Panc1 (cell line): ENCODE data around the gene ASPSCR1. TPM values are rescaled to one million over a fixed set of nuclear protein-coding genes. Genes with fewer than 3 reads are reported as not detected.

Source experiments
- ATAC-seq: fragments of 200-7000 bp; cut with Tn5 transposase; 2 replicates; pipeline ENCODE4 v1.9.1; 2020; ENCODE audit warnings: mild to moderate bottlenecking, moderate library complexity
- BruUV-seq: library from RNA; stranded (reverse); fragments of 400-500 nt; replicated peaks from 2 replicates; lab custom pipeline; 2021; lab: Mats Ljungman, UMichigan
- CTCF ChIA-PET: fragments of 300-600 bp; sonication (Branson Sonifier 250); formaldehyde crosslinking; loops from one replicate; lab custom pipeline; 2022; ENCODE audit warnings: antibody characterized with exemption; lab: Charles Lee
- POLR2A ChIA-PET: fragments of 300-600 bp; sonication (Branson Sonifier 250); formaldehyde crosslinking; loops from one replicate; lab custom pipeline; 2022; ENCODE audit warnings: antibody characterized with exemption; lab: Charles Lee
- DNase-seq: peaks from one replicate; pipeline ENCODE4 v3.0.0-alpha.2; 2010; ENCODE audit warnings: low read depth, low spot score
- H3K27ac ChIP-seq: 2 replicates; pipeline ENCODE4 v1.5.1; 2011; ENCODE audit warnings: mild to moderate bottlenecking, low read length, inconsistent platforms
- H3K27me3 ChIP-seq: fragments of 200-500 bp; sonication (Bioruptor generic); 2 replicates; pipeline ENCODE4 v1.6.0; 2014; ENCODE audit warnings: low read length, inconsistent platforms; ENCODE audit not compliant: control insufficient read depth, insufficient read depth
- H3K36me3 ChIP-seq: fragments of 200-500 bp; sonication (Bioruptor generic); 2 replicates; pipeline ENCODE4 v1.5.1; 2014; ENCODE audit warnings: inconsistent platforms, mild to moderate bottlenecking, low read length, moderate library complexity; ENCODE audit not compliant: control insufficient read depth, insufficient read depth
- H3K4me1 ChIP-seq: 2 replicates; pipeline ENCODE4 v1.5.1; 2011; ENCODE audit warnings: inconsistent platforms, mild to moderate bottlenecking, low read length, moderate library complexity; ENCODE audit not compliant: control insufficient read depth, insufficient read depth
- H3K4me3 ChIP-seq, 2 experiments: 2 replicates each; pipeline ENCODE4 v1.5.1; 2011 to 2012; ENCODE audit warnings: low read depth in 2 of 2, low read length in 2 of 2, mild to moderate bottlenecking in 2 of 2, inconsistent platforms in 1 of 2, moderate library complexity in 1 of 2
- H3K9me3 ChIP-seq: fragments of 200-500 bp; sonication (Bioruptor generic); 2 replicates; pipeline ENCODE4 v1.5.1; 2014; ENCODE audit warnings: low read depth, mild to moderate bottlenecking, inconsistent platforms, low read length, moderate library complexity; ENCODE audit not compliant: control insufficient read depth, insufficient read depth
- POLR2AphosphoS5 ChIP-seq: IDR thresholded peaks from 2 replicates; pipeline ENCODE4 v1.6.1; 2012; ENCODE audit warnings: mild to moderate bottlenecking, low read depth, low read length, moderate library complexity
- SIN3A ChIP-seq: IDR thresholded peaks from 2 replicates; pipeline ENCODE4 v1.6.1; 2012; ENCODE audit warnings: low read depth, mild to moderate bottlenecking, low read length, moderate library complexity, borderline replicate concordance; ENCODE audit not compliant: insufficient read depth
- TCF7L2 ChIP-seq: IDR thresholded peaks from 2 replicates; pipeline ENCODE4 v1.6.1; 2011; ENCODE audit warnings: mild to moderate bottlenecking, low read depth, low read length, inconsistent platforms
- in situ Hi-C: cut with HindIII; loops from 2 replicates; pipeline ENCODE4 v1.10.0; 2016; ENCODE audit warnings: low sequenced_read_pairs, low pct_unique_long_range_greater_than_20kb
- intact Hi-C: fragments of 100-400 bp; cut with micrococcal nuclease; formaldehyde crosslinking; loops from one replicate; pipeline ENCODE4 v1.10.0; 2022; ENCODE audit not compliant: unreplicated experiment
- total RNA-seq: library from RNA; stranded (reverse); gene quantifications from one replicate; pipeline ENCODE4 v1.2.1, GENCODE V29; 2021; ENCODE audit not compliant: unreplicated experiment
- TF ChIP-seq, protein P1 (sequence below): fragments of 450-650 bp; IDR thresholded peaks from 2 replicates; pipeline ENCODE4 v1.5.1; 2017; ENCODE audit warnings: mild to moderate bottlenecking
- TF ChIP-seq, protein P2 (sequence below), 2 experiments: IDR thresholded peaks; 2 replicates each; pipeline ENCODE4 v1.6.1; 2011 to 2012; ENCODE audit warnings: low read depth in 2 of 2, control low read depth in 1 of 2, low read length in 1 of 2, mild to moderate bottlenecking in 1 of 2, moderate library complexity in 1 of 2; ENCODE audit not compliant: insufficient read depth in 1 of 2

Gene ASPSCR1
- total RNA-seq, 1 experiment from 2014 or later = 64.7 TPM

DNA sequence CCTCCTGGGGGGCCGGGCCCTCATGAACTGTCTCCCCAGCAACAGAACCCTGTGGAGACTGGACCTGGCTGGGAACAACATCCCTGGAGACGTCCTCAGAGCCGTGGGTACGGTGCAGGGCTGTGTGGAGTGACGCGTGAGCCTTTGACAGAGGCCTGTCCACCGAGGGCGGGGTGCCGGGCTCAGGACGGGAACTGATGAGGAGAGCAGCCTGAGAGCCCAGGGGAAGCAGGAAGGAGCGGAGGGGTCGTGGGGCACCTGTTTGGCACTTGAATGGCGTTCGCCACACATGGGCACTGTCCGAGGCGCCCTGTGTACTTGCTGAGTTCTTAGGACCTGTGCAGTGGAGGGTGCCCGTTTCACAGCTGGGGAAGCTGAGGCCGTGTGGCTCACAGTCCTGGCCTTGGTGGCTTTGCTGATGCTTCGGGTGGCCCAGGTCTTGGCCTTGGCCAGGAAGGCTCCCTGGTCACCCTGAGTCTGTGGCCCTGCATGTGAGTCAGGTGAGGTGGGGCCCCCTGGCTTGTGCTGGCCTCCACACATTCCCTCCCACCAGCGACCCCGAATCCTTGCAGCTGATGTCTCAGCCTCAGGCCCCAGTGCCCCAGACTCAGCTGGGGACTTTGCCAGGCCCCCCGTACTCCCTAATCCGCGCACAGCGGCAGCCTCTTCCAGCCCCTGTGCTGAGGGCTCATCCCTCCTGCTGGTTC, 48.1 kb downstream of the ASPSCR1 start:
- no peak overlapping the region for H3K4me3 ChIP-seq
- in situ Hi-C loops (no loop called here), intact Hi-C loops (loop anchor here (10.0 kb wide), 1 partner anchor 161 kb away; the partner anchor contains the start of gene P4HB)
- H3K9me3 ChIP-seq = no peaks in the 10 kb centered on the region
- DNase-seq (no peak), ATAC-seq (no peak)
- BruUV-seq = no TSS peak
- ChIA-PET CTCF (interaction anchor here (0.6 kb wide), 1 partner anchor 22 kb away, joined by 4 read pairs; no protein-coding TSS in a partner anchor), POLR2A (interaction anchor here (0.5 kb wide), 1 partner anchor 22 kb away, joined by 3 read pairs; no protein-coding TSS in a partner anchor)
- no peaks in the 10 kb centered on the region; the same call in 1 of the 2 replicates for H3K36me3 ChIP-seq
- no peaks in the 10 kb centered on the region for H3K27me3 ChIP-seq
- H3K27ac ChIP-seq = no peak overlapping the region
- TF ChIP-seq TCF7L2 = no peak
- H3K4me1 ChIP-seq = peaks cover 19% of the 10 kb centered on the region

DNA sequence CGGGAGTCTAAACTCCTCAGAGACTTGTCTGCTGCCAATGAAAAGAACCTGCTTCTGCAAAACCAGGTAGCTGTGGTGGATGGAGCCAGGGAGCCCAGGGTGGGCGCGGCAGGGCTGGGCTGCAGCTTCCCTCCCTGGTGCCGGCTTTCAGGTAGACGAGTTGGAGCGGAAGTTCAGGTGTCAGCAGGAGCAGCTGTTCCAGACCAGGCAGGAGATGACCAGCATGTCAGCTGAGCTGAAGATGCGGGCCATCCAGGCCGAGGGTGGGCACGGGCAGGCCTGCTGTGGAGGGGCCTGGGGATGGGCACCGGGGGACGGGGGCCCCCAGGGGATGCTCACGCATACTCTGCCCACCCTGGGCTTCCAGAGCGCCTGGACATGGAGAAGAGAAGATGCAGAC, 50.8 kb downstream of the ASPSCR1 start:
- ChIA-PET CTCF (interaction anchor here (0.6 kb wide), 1 partner anchor 399 kb away, joined by 5 read pairs; no protein-coding TSS in a partner anchor), POLR2A (no interaction called here)
- no peak for DNase-seq
- in situ Hi-C loops = no loop called here
- Histone ChIP-seq H3K27ac (no peak overlapping the region), H3K4me3 (no peak overlapping the region), H3K27me3 (no peaks in the 10 kb centered on the region), H3K4me1 (peaks cover 17% of the 10 kb centered on the region), H3K36me3 (peaks cover 2% of the 10 kb centered on the region; the same call in 1 of the 2 replicates), H3K9me3 (no peaks in the 10 kb centered on the region)
- intact Hi-C loops = loop anchor here (10.0 kb wide), 1 partner anchor 163 kb away; the partner anchor contains the start of gene P4HB
- no TSS peak for BruUV-seq
- TF ChIP-seq TCF7L2 (no peak), SIN3A (no peak), POLR2AphosphoS5 (no peak)
- TF ChIP-seq, protein P1, sequence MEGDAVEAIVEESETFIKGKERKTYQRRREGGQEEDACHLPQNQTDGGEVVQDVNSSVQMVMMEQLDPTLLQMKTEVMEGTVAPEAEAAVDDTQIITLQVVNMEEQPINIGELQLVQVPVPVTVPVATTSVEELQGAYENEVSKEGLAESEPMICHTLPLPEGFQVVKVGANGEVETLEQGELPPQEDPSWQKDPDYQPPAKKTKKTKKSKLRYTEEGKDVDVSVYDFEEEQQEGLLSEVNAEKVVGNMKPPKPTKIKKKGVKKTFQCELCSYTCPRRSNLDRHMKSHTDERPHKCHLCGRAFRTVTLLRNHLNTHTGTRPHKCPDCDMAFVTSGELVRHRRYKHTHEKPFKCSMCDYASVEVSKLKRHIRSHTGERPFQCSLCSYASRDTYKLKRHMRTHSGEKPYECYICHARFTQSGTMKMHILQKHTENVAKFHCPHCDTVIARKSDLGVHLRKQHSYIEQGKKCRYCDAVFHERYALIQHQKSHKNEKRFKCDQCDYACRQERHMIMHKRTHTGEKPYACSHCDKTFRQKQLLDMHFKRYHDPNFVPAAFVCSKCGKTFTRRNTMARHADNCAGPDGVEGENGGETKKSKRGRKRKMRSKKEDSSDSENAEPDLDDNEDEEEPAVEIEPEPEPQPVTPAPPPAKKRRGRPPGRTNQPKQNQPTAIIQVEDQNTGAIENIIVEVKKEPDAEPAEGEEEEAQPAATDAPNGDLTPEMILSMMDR = no peak
- TF ChIP-seq, protein P2, sequence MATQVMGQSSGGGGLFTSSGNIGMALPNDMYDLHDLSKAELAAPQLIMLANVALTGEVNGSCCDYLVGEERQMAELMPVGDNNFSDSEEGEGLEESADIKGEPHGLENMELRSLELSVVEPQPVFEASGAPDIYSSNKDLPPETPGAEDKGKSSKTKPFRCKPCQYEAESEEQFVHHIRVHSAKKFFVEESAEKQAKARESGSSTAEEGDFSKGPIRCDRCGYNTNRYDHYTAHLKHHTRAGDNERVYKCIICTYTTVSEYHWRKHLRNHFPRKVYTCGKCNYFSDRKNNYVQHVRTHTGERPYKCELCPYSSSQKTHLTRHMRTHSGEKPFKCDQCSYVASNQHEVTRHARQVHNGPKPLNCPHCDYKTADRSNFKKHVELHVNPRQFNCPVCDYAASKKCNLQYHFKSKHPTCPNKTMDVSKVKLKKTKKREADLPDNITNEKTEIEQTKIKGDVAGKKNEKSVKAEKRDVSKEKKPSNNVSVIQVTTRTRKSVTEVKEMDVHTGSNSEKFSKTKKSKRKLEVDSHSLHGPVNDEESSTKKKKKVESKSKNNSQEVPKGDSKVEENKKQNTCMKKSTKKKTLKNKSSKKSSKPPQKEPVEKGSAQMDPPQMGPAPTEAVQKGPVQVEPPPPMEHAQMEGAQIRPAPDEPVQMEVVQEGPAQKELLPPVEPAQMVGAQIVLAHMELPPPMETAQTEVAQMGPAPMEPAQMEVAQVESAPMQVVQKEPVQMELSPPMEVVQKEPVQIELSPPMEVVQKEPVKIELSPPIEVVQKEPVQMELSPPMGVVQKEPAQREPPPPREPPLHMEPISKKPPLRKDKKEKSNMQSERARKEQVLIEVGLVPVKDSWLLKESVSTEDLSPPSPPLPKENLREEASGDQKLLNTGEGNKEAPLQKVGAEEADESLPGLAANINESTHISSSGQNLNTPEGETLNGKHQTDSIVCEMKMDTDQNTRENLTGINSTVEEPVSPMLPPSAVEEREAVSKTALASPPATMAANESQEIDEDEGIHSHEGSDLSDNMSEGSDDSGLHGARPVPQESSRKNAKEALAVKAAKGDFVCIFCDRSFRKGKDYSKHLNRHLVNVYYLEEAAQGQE (IDR thresholded peaks at IDR 0.05; ENCODE audit: insufficient read depth in 1 of 2, low read depth in 2 of 2, low read length in 1 of 2) = no peak
- ATAC-seq = no peak

DNA sequence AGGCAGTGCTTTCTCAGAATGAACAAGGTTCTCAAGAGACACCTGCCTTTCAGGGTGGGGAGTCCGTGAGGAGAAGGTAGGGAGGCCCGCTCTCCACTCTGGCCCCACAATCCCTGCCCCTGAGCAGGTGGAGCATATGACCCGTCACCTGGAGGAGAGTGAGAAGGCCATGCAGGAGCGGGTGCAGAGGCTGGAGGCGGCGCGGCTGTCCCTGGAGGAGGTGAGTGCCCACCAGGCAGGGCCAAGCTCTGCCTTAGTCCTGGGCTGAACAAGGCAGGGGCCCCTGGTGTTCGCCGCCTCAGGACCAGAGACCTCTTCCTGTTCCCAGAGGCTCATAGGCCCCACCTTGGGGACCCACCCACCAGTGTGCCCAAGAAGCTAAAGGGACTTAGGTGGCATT, 51.5 kb downstream of the ASPSCR1 start:
- ATAC-seq (no peak), DNase-seq (no peak)
- POLR2A ChIA-PET = no interaction called here
- in situ Hi-C loops = no loop called here
- CTCF ChIA-PET = no interaction called here
- no peaks in the 10 kb centered on the region for H3K9me3 ChIP-seq
- H3K27ac ChIP-seq = no peak overlapping the region
- H3K27me3 ChIP-seq = no peaks in the 10 kb centered on the region
- H3K4me3 ChIP-seq = no peak overlapping the region
- peaks cover 14% of the 10 kb centered on the region for H3K4me1 ChIP-seq
- no TSS peak for BruUV-seq
- TF ChIP-seq, protein P1 = no peak
- TF ChIP-seq POLR2AphosphoS5 (no peak), SIN3A (no peak), TCF7L2 (no peak)
- TF ChIP-seq, protein P2 (IDR thresholded peaks at IDR 0.05; ENCODE audit: insufficient read depth in 1 of 2, low read depth in 2 of 2, low read length in 1 of 2) = no peak
- intact Hi-C loops = loop anchor here (10.0 kb wide), 1 partner anchor 164 kb away; the partner anchor contains the start of gene P4HB
- peaks cover 2% of the 10 kb centered on the region; the same call in 1 of the 2 replicates for H3K36me3 ChIP-seq
